VCaP (cell line): ENCODE results near the gene DEF6.
"Not testable (repeated sequence)": the region's sequence is repeated elsewhere in the genome, so short reads cannot be mapped to it uniquely, and the experiment has no call there.

ENCODE experiments used
- H3K27ac ChIP-seq: fragments of 450-650 bp; 2 replicates; pipeline ENCODE4 v1.5.1; 2017
- CTCF ChIP-seq: fragments of 450-650 bp; conservative IDR thresholded peaks from 2 replicates; pipeline ENCODE4 v1.5.1; 2017; ENCODE audit warnings: mild to moderate bottlenecking, moderate library complexity

The DEF6 gene

GRCh38 chr6:35302604-35303241 lies 5.1 kb downstream of the DEF6 start:
- H3K27ac ChIP-seq = no peak overlapping the region
- TF ChIP-seq CTCF = no peak

- no peak for TF ChIP-seq CTCF
- no peak overlapping the region for H3K27ac ChIP-seq
Measured at GRCh38 chr6:35304299-35304698, 6.7 kb downstream of the DEF6 start.

- no peak for TF ChIP-seq CTCF
- H3K27ac ChIP-seq = no peak overlapping the region
Measured at GRCh38 chr6:35305117-35305516, 7.5 kb downstream of the DEF6 start.

- not testable (repeated sequence) for H3K27ac ChIP-seq
Measured at GRCh38 chr6:35307138-35307537, 9.5 kb downstream of the DEF6 start.

- not testable (repeated sequence) for H3K27ac ChIP-seq
Measured at GRCh38 chr6:35308543-35308942, 10.9 kb downstream of the DEF6 start.

- no peak overlapping the region for H3K27ac ChIP-seq
- no peak for TF ChIP-seq CTCF
Measured at GRCh38 chr6:35309611-35310264, 12.1 kb downstream of the DEF6 start.

- no peak for TF ChIP-seq CTCF
- H3K27ac ChIP-seq = no peak overlapping the region
Measured at GRCh38 chr6:35310265-35310831, 12.7 kb downstream of the DEF6 start.

GRCh38 chr6:35311390-35312075 lies 13.9 kb downstream of the DEF6 start:
- TF ChIP-seq CTCF = no peak

More at GRCh38 chr6:35311390-35312075, 13.9 kb downstream of the DEF6 start:
- no peak overlapping the region for H3K27ac ChIP-seq
